SK-N-SH (cell line): ENCODE measurements around the gene CHST11. TPM values are rescaled to one million over a fixed set of nuclear protein-coding genes. Genes with fewer than 3 reads are reported as not detected.

Experiments used
- CTCF ChIA-PET: fragments of 300-600, 350-600 bp; formaldehyde crosslinking; extraction: SDS; loops from one replicate; lab custom pipeline; 2021; lab: Yijun Ruan, JAX
- POLR2A ChIA-PET: fragments of 350-600 bp; sonication (Branson Sonifier 250); formaldehyde crosslinking; extraction: SDS; loops from one replicate; lab custom pipeline; 2020; ENCODE audit warnings: antibody characterized with exemption, inconsistent platforms; lab: Yijun Ruan, JAX
- DNase-seq: peaks from one replicate; pipeline ENCODE4 v3.0.0; 2012
- H2AFZ ChIP-seq: fragments of 200-600 bp; sonication (generic); 2 replicates; pipeline ENCODE4 v1.8.1; 2016; ENCODE audit warnings: antibody characterized with exemption, mild to moderate bottlenecking, low read depth
- H3F3A ChIP-seq: fragments of 200-600 bp; sonication (generic); replicated peaks from 2 replicates; pipeline ENCODE3; 2016; ENCODE audit warnings: antibody characterized with exemption, mild to moderate bottlenecking; ENCODE audit not compliant: insufficient read depth
- H3K27ac ChIP-seq, 2 experiments: fragments of 200-500 bp in 1 of 2; fragments of 200-600 bp in 1 of 2; sonication (Bioruptor generic) in 1 of 2; sonication (generic), shearing (Covaris generic) in 1 of 2; 2 replicates each; pipeline versions ENCODE4 v1.5.1 to v1.6.1; 2014 to 2016; ENCODE audit warnings: low read depth in 2 of 2, inconsistent platforms in 1 of 2, low read length in 1 of 2, mild to moderate bottlenecking in 1 of 2, mixed read lengths in 1 of 2
- H3K27me3 ChIP-seq: fragments of 200-600 bp; sonication (generic), shearing (Covaris generic); 2 replicates; pipeline ENCODE4 v1.6.1; 2016; ENCODE audit warnings: mixed run types; ENCODE audit not compliant: insufficient read depth
- H3K36me3 ChIP-seq, 2 experiments: fragments of 200-500 bp in 1 of 2; fragments of 200-600 bp in 1 of 2; sonication (Bioruptor generic) in 1 of 2; sonication (generic) in 1 of 2; replicated peaks in 1 of 2; 2 replicates each; pipeline versions ENCODE3 to v1.5.1; 2014 to 2016; ENCODE audit warnings: low read length in 1 of 2, mild to moderate bottlenecking in 1 of 2; ENCODE audit not compliant: insufficient read depth in 2 of 2, control insufficient read depth in 1 of 2
- H3K4me1 ChIP-seq, 2 experiments: fragments of 200-500 bp in 1 of 2; fragments of 200-600 bp in 1 of 2; sonication (Bioruptor generic) in 1 of 2; sonication (generic), shearing (Covaris generic) in 1 of 2; 2 replicates each; pipeline versions ENCODE4 v1.5.1 to v1.6.1; 2014 to 2016; ENCODE audit warnings: low read depth in 1 of 2, low read length in 1 of 2, mixed run types in 1 of 2; ENCODE audit not compliant: insufficient read depth in 2 of 2, control insufficient read depth in 1 of 2
- H3K4me2 ChIP-seq: fragments of 200-600 bp; sonication (generic), shearing (Covaris generic); 2 replicates; pipeline ENCODE4 v1.6.1; 2017; ENCODE audit warnings: mixed run types
- H3K4me3 ChIP-seq, 2 experiments: fragments of 200-500 bp in 1 of 2; fragments of 200-600 bp in 1 of 2; sonication (Bioruptor generic) in 1 of 2; sonication (generic), shearing (Covaris generic) in 1 of 2; 2 replicates each; pipeline versions ENCODE4 v1.5.1 to v1.8.1; 2014 to 2016; ENCODE audit warnings: low read depth in 2 of 2, inconsistent platforms in 1 of 2, low read length in 1 of 2, mild to moderate bottlenecking in 1 of 2, mixed read lengths in 1 of 2, moderate library complexity in 1 of 2
- H3K79me2 ChIP-seq: fragments of 200-600 bp; sonication (generic); 2 replicates; pipeline ENCODE4 v1.8.1; 2017; ENCODE audit warnings: mild to moderate bottlenecking; ENCODE audit not compliant: insufficient read depth
- H3K9ac ChIP-seq: fragments of 200-600 bp; sonication (generic); 2 replicates; pipeline ENCODE4 v1.6.1; 2017; ENCODE audit warnings: mixed run types
- H3K9me2 ChIP-seq: fragments of 200-600 bp; sonication (generic); 2 replicates; pipeline ENCODE4 v1.6.1; 2017; ENCODE audit warnings: mixed run types
- H3K9me3 ChIP-seq: fragments of 200-600 bp; sonication (generic); 2 replicates; pipeline ENCODE4 v1.6.1; 2017; ENCODE audit warnings: mixed run types, mild to moderate bottlenecking, moderate library complexity
- H4K20me1 ChIP-seq: fragments of 200-600 bp; sonication (generic); 2 replicates; pipeline ENCODE4 v1.6.1; 2017; ENCODE audit warnings: mild to moderate bottlenecking, mixed run types; ENCODE audit not compliant: insufficient read depth
- CHD2 ChIP-seq: fragments of 150-350 bp; IDR thresholded peaks from 2 replicates; pipeline ENCODE4 v1.6.1; 2018; ENCODE audit warnings: low read length; ENCODE audit not compliant: partially characterized antibody
- GABPA ChIP-seq: IDR thresholded peaks from 2 replicates; pipeline ENCODE4 v1.4.0; 2012; ENCODE audit warnings: low read depth, mild to moderate bottlenecking
- JUND ChIP-seq: IDR thresholded peaks from 2 replicates; pipeline ENCODE4 v1.4.0; 2012
- MXI1 ChIP-seq: IDR thresholded peaks from 2 replicates; pipeline ENCODE4 v1.6.1; 2012; ENCODE audit warnings: mild to moderate bottlenecking, low read depth, low read length, improper control_type of control experiment
- PBX3 ChIP-seq: IDR thresholded peaks from 2 replicates; pipeline ENCODE4; 2012
- RAD21 ChIP-seq: IDR thresholded peaks from 2 replicates; pipeline ENCODE4 v1.6.1; 2012; ENCODE audit warnings: mild to moderate bottlenecking, low read length
- REST ChIP-seq: IDR thresholded peaks from 2 replicates; pipeline ENCODE4 v1.6.1; 2012; ENCODE audit warnings: mild to moderate bottlenecking, low read depth, low read length, moderate library complexity
- RFX5 ChIP-seq: IDR thresholded peaks from 2 replicates; pipeline ENCODE4 v1.6.1; 2012; ENCODE audit warnings: mild to moderate bottlenecking, improper control_type of control experiment, low read length
- RXRA ChIP-seq: IDR thresholded peaks from 2 replicates; pipeline ENCODE4 v1.4.0; 2012; ENCODE audit warnings: low read depth, mild to moderate bottlenecking, borderline replicate concordance
- TAF1 ChIP-seq: IDR thresholded peaks from 2 replicates; pipeline ENCODE4 v1.6.1; 2012; ENCODE audit warnings: low read depth, mild to moderate bottlenecking, low read length, moderate library complexity, borderline replicate concordance
- TCF12 ChIP-seq: IDR thresholded peaks from 2 replicates; pipeline ENCODE4 v1.4.0; 2012
- WGBS: methylation state at CpG from one replicate; pipeline ENCODE4 v1.1.6; 2017; ENCODE audit warnings: low lambda C conversion rate; 5-methylcytosine and 5-hydroxymethylcytosine counted together
- polyA plus RNA-seq, 3 experiments: library from polyadenylated mRNA; depleted of rRNA; stranded (reverse); fragments of >200 nt; gene quantifications; 2 replicates each; pipeline ENCODE4 v1.2.3, GENCODE V29; 2012
- TF ChIP-seq, protein P1 (sequence below): IDR thresholded peaks from 2 replicates; pipeline ENCODE4 v1.4.0; 2012; ENCODE audit warnings: low read depth, borderline replicate concordance

CHST11 gene
- polyA plus RNA-seq, 1 of the 3 experiments (the other 2 are of a cell fraction): 18.6 TPM

GRCh38 chr12:104628831-104629135 is 172.0 kb downstream of the CHST11 start (continued):
- no peak for TF ChIP-seq MXI1

- TF ChIP-seq PBX3 (no peak), REST (no peak), MXI1 (no peak), RFX5 (no peak), TAF1 (no peak), TCF12 (no peak), GABPA (no peak), RXRA (no peak), JUND (no peak), RAD21 (no peak), CHD2 (no peak)
- TF ChIP-seq, protein P1, sequence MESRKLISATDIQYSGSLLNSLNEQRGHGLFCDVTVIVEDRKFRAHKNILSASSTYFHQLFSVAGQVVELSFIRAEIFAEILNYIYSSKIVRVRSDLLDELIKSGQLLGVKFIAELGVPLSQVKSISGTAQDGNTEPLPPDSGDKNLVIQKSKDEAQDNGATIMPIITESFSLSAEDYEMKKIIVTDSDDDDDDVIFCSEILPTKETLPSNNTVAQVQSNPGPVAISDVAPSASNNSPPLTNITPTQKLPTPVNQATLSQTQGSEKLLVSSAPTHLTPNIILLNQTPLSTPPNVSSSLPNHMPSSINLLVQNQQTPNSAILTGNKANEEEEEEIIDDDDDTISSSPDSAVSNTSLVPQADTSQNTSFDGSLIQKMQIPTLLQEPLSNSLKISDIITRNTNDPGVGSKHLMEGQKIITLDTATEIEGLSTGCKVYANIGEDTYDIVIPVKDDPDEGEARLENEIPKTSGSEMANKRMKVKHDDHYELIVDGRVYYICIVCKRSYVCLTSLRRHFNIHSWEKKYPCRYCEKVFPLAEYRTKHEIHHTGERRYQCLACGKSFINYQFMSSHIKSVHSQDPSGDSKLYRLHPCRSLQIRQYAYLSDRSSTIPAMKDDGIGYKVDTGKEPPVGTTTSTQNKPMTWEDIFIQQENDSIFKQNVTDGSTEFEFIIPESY: no peak
- DNase-seq: no peak
- no peaks in the 10 kb centered on the region; a peak in 1 of 4 replicates for H3K4me1 ChIP-seq
- WGBS: 95% methylated on average over 6 of the region's 6 CpGs
- H3K4me2 ChIP-seq: no peak overlapping the region
- no peak overlapping the region for H3K9ac ChIP-seq
- H3K27me3 ChIP-seq: no peaks in the 10 kb centered on the region
- no peaks in the 10 kb centered on the region for H4K20me1 ChIP-seq
- H3K9me2 ChIP-seq: no peaks in the 10 kb centered on the region
- no peaks in the 10 kb centered on the region for H3K36me3 ChIP-seq
- H3K27ac ChIP-seq: no peak overlapping the region
- ChIA-PET POLR2A (no interaction called here), CTCF (no interaction called here)
- no peaks in the 10 kb centered on the region for H3K79me2 ChIP-seq
- no peak overlapping the region for H3K4me3 ChIP-seq
- H3K9me3 ChIP-seq: no peaks in the 10 kb centered on the region
- no peaks in the 10 kb centered on the region for H3F3A ChIP-seq
- H2AFZ ChIP-seq: no peak overlapping the region
Measured at GRCh38 chr12:104630230-104630670, 173.5 kb downstream of the CHST11 start.
